Neutrophil (primary cell): Measurements from ENCODE around the gene TMEM109.

Experiments
- H3K27ac ChIP-seq: fragments of 200-600 bp; sonication (generic); 2 replicates; pipeline ENCODE4 v1.5.1; 2016; ENCODE audit warnings: mild to moderate bottlenecking, moderate library complexity
- H3K27me3 ChIP-seq: fragments of 200-600 bp; sonication (generic); 2 replicates; pipeline ENCODE4 v1.6.0; 2016; ENCODE audit warnings: mild to moderate bottlenecking
- H3K36me3 ChIP-seq: fragments of 200-600 bp; sonication (generic); 2 replicates; pipeline ENCODE4 v1.5.1; 2017
- H3K4me1 ChIP-seq, 2 experiments: fragments of 200-600 bp in 1 of 2; sonication (generic) in 1 of 2; 1 replicate in 1 of 2; 2 replicates in 1 of 2; pipeline versions ENCODE4 v1.5.1 to v1.6.1; 2013 to 2016; ENCODE audit warnings: low read depth in 1 of 2, low read length in 1 of 2, mild to moderate bottlenecking in 1 of 2, moderate library complexity in 1 of 2; ENCODE audit not compliant: control insufficient read depth in 1 of 2, insufficient read depth in 1 of 2
- H3K4me3 ChIP-seq, 2 experiments: fragments of 200-600 bp in 1 of 2; sonication (generic) in 1 of 2; 1 replicate in 1 of 2; 2 replicates in 1 of 2; pipeline ENCODE4 v1.5.1; 2013 to 2016; ENCODE audit warnings: low read depth in 1 of 2, low read length in 1 of 2, mild to moderate bottlenecking in 1 of 2, moderate library complexity in 1 of 2
- H3K9me3 ChIP-seq: fragments of 200-600 bp; sonication (generic); 2 replicates; pipeline ENCODE4 v1.5.1; 2016
- TF ChIP-seq, protein P1 (sequence below): fragments of 200-600 bp; sonication (generic); IDR thresholded peaks from 2 replicates; pipeline ENCODE4 v1.5.1; 2016; ENCODE audit warnings: antibody characterized with exemption

Gene TMEM109

DNA sequence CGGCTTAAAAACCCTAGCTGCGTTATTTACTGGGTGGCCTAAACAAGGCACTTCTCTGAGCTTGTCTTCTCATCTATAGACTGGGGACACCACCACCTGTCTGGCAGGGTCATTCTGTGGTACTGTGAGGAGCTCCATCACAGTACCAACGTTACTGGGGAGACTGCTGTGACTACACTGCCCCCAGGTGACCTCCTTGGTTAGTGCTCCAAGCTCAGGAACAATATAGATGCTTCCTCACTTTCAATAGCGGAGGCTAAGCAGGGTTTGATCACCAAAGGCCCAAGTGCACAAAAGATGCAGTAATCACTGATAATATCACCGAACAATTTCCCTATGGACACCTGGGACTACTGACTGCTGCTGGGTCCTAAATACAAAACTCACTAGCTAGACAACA lies 26.4 kb upstream of the TMEM109 start:
- TF ChIP-seq, protein P1, sequence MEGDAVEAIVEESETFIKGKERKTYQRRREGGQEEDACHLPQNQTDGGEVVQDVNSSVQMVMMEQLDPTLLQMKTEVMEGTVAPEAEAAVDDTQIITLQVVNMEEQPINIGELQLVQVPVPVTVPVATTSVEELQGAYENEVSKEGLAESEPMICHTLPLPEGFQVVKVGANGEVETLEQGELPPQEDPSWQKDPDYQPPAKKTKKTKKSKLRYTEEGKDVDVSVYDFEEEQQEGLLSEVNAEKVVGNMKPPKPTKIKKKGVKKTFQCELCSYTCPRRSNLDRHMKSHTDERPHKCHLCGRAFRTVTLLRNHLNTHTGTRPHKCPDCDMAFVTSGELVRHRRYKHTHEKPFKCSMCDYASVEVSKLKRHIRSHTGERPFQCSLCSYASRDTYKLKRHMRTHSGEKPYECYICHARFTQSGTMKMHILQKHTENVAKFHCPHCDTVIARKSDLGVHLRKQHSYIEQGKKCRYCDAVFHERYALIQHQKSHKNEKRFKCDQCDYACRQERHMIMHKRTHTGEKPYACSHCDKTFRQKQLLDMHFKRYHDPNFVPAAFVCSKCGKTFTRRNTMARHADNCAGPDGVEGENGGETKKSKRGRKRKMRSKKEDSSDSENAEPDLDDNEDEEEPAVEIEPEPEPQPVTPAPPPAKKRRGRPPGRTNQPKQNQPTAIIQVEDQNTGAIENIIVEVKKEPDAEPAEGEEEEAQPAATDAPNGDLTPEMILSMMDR = no peak
- H3K36me3 ChIP-seq = peaks cover 21% of the 10 kb centered on the region
- no peaks in the 10 kb centered on the region for H3K27me3 ChIP-seq
- H3K27ac ChIP-seq = no peak overlapping the region
- H3K4me1 ChIP-seq = no peaks in the 10 kb centered on the region
- H3K9me3 ChIP-seq = no peaks in the 10 kb centered on the region
- no peak overlapping the region for H3K4me3 ChIP-seq

DNA sequence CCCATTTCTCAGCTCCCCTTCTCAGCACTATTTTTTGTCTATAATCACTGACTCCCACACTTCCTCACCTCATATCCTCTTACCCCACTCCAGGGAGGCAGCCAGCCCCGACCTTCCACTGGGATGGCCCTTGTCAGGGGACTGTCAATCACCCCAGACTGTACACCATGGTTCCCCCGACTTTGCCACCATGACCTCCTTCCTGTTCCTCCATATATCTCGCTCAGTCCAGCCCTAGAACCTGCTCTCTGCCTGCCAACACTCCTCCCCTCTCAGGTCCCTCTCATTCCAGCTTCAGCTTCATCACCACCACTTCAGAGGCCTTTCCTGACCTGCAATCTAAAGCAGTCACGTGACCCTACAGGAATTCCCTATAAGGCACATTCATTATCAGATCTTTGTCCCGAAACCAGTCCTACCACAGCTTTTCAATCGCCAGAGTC lies 24.1 kb upstream of the TMEM109 start:
- TF ChIP-seq, protein P1 = no peak
- peaks cover 41% of the 10 kb centered on the region for H3K36me3 ChIP-seq

DNA sequence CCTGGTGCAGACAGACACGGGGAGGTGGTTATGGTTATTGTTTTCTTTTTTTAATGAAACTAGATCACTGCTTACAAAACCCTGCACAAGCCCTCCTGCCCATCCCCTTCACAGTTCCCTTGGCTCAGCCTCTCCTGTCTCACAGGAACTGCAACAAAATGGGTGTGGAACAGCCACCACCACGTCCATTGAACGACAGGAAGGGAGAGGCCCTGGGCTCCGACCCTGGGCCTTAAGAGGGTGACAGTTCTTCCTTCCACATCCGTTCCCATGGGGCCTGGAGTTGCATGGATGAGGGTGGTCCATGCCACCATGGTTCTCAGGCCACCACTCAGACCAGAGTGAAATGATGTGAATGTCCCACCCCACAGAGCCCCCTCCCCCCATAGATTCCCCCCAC lies 23.3 kb upstream of the TMEM109 start:
- no peaks in the 10 kb centered on the region for H3K9me3 ChIP-seq
- H3K27ac ChIP-seq = no peak overlapping the region
- TF ChIP-seq, protein P1 = no peak
- H3K4me1 ChIP-seq = no peaks in the 10 kb centered on the region
- no peak overlapping the region for H3K4me3 ChIP-seq
- no peaks in the 10 kb centered on the region for H3K27me3 ChIP-seq
- H3K36me3 ChIP-seq = peaks cover 49% of the 10 kb centered on the region

More for the DNA sequence above, 24.1 kb upstream of the TMEM109 start:
- Histone ChIP-seq H3K27me3 (no peaks in the 10 kb centered on the region), H3K4me3 (no peak overlapping the region), H3K9me3 (no peaks in the 10 kb centered on the region), H3K4me1 (no peaks in the 10 kb centered on the region), H3K27ac (no peak overlapping the region)

DNA sequence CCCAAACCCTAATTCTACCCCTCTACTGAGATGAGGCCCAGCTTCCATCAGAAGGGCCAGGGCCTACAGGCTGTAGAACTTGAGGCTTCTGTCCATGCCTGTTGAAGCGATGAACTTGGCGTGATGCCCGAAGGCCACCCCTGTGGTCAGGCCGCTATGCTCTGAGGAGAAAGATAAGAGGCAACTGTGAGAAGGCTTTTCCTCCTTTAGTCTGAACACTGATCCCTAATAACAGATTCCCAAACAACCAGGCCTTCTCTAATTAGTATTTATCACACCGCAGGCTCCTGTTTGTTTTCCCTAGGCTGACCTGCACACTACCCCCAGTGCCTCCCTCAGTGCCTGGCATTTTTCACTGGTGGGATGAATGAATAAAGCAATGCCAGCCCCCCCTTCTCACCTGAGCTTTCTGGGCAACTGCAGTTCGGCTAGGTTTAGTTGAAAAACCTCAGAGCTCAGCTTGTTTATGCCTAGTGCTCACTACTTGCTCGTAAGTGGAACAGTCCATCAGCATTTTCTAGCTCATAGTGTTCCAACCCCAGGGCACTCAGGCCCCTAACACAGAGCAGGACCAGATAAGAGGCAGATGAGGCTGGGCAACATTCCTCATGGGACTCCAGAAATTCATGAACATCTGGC lies 22.7 kb upstream of the TMEM109 start:
- Histone ChIP-seq H3K36me3 (peaks cover 54% of the 10 kb centered on the region), H3K9me3 (no peaks in the 10 kb centered on the region), H3K4me3 (no peak overlapping the region), H3K4me1 (no peaks in the 10 kb centered on the region), H3K27ac (no peak overlapping the region), H3K27me3 (no peaks in the 10 kb centered on the region)
- TF ChIP-seq, protein P1 = no peak

DNA sequence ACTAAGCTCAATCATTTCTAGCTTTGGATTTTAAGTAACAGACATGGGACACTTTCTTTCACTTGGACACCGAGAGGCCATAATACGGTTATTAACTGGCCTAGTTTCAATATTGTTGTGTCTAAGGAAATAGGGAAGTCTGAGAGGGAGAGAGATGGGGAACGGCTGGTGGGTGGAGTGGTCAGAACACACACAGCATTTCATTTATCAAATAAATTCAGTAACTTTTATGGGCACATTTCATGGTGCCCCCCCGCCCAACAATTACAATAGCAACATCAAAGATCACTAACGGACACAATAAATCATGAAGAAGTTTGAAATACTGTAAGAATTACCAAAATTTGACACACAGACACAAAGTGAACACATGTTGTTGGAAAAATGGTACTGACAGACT lies 18.3 kb upstream of the TMEM109 start:
- Histone ChIP-seq H3K4me1 (no peaks in the 10 kb centered on the region), H3K27me3 (no peaks in the 10 kb centered on the region), H3K27ac (no peak overlapping the region), H3K36me3 (peaks cover 79% of the 10 kb centered on the region), H3K9me3 (no peaks in the 10 kb centered on the region), H3K4me3 (no peak overlapping the region)
- TF ChIP-seq, protein P1 = no peak
